HepG2 (cell line): ENCODE data around the gene DUS1L. TPM values are rescaled to one million over a fixed set of nuclear protein-coding genes. Genes with fewer than 3 reads are reported as not detected.

Experiments used
- ATRX ChIP-seq: sonication (generic); formaldehyde crosslinking; IDR thresholded peaks from 2 replicates; pipeline ENCODE4 v1.4.0; 2020; ENCODE audit warnings: missing genetic modification reagents, borderline replicate concordance
- CHCHD3 ChIP-seq: sonication (generic); formaldehyde crosslinking; IDR thresholded peaks from 2 replicates; pipeline ENCODE4 v1.8.0; 2022; ENCODE audit warnings: mild to moderate bottlenecking, missing genetic modification reagents, moderate library complexity
- KAT2B ChIP-seq: fragments of 150-350 bp; IDR thresholded peaks from 2 replicates; pipeline ENCODE4 v1.6.1; 2014; ENCODE audit warnings: low read depth, low read length, borderline replicate concordance
- KDM4B ChIP-seq: sonication (generic); formaldehyde crosslinking; IDR thresholded peaks from 2 replicates; pipeline ENCODE4 v1.4.0; 2020; ENCODE audit warnings: missing genetic modification reagents
- LBX2 ChIP-seq: sonication (generic); formaldehyde crosslinking; IDR thresholded peaks from 2 replicates; pipeline ENCODE4 v1.5.0; 2020; ENCODE audit warnings: missing genetic modification reagents, mild to moderate bottlenecking, borderline replicate concordance
- MNT ChIP-seq: fragments of 450-650 bp; IDR thresholded peaks from 2 replicates; pipeline ENCODE4 v1.6.1; 2016
- NCOA2 ChIP-seq: sonication (generic); formaldehyde crosslinking; IDR thresholded peaks from 2 replicates; pipeline ENCODE4 v1.8.0; 2022; ENCODE audit warnings: inconsistent platforms
- PCBP1 ChIP-seq: fragments of 200-400 bp; formaldehyde crosslinking; IDR thresholded peaks from 2 replicates; pipeline ENCODE4 v1.6.1; 2017; ENCODE audit warnings: mild to moderate bottlenecking, low read depth, low read length, borderline replicate concordance
- RXRA ChIP-seq: sonication (generic); formaldehyde crosslinking; IDR thresholded peaks from 2 replicates; pipeline ENCODE4 v1.5.1; 2020; ENCODE audit warnings: missing genetic modification reagents
- TBX2 ChIP-seq: sonication (generic); formaldehyde crosslinking; IDR thresholded peaks from 2 replicates; pipeline ENCODE4 v1.5.0; 2020; ENCODE audit warnings: missing genetic modification reagents, mild to moderate bottlenecking, borderline replicate concordance
- TCF12 ChIP-seq, 2 experiments: fragments of 450-650 bp in 1 of 2; sonication (generic) in 1 of 2; formaldehyde crosslinking in 1 of 2; IDR thresholded peaks; 2 replicates each; pipeline versions ENCODE4 v1.6.1 to v1.8.0; 2017 to 2022; ENCODE audit warnings: antibody characterized with exemption in 1 of 2, mild to moderate bottlenecking in 1 of 2, missing genetic modification reagents in 1 of 2, moderate library complexity in 1 of 2
- THAP11 ChIP-seq: IDR thresholded peaks from 2 replicates; pipeline ENCODE4 v1.6.1; 2016; ENCODE audit warnings: missing biosample characterization, missing genetic modification reagents
- THAP7 ChIP-seq: sonication (generic); formaldehyde crosslinking; IDR thresholded peaks from 2 replicates; pipeline ENCODE4 v1.8.1; 2023; ENCODE audit warnings: mild to moderate bottlenecking, missing genetic modification reagents
- THRA ChIP-seq: sonication (generic); formaldehyde crosslinking; IDR thresholded peaks from 2 replicates; pipeline ENCODE4 v1.4.0; 2020; ENCODE audit warnings: missing genetic modification reagents, borderline replicate concordance
- U2AF1 ChIP-seq: fragments of 200-400 bp; formaldehyde crosslinking; optimal IDR thresholded peaks from 2 replicates; pipeline ENCODE3; 2017; ENCODE audit warnings: mild to moderate bottlenecking, low read depth, low read length
- YY1 ChIP-seq: IDR thresholded peaks from 2 replicates; pipeline ENCODE4 v1.6.1; 2011; ENCODE audit warnings: low read length, low read depth, moderate library complexity, mild to moderate bottlenecking; ENCODE audit not compliant: insufficient read depth, insufficient replicate concordance
- ZNF550 ChIP-seq: sonication (generic); formaldehyde crosslinking; IDR thresholded peaks from 2 replicates; pipeline ENCODE4 v1.4.0; 2020; ENCODE audit warnings: mild to moderate bottlenecking, missing genetic modification reagents, borderline replicate concordance
- ZNF614 ChIP-seq: IDR thresholded peaks from 2 replicates; pipeline ENCODE4 v1.6.1; 2018; ENCODE audit warnings: missing biosample characterization, missing genetic modification reagents, inconsistent platforms, borderline replicate concordance
- ZNF746 ChIP-seq: sonication (generic); formaldehyde crosslinking; IDR thresholded peaks from 2 replicates; pipeline ENCODE4 v1.8.0; 2022; ENCODE audit warnings: mild to moderate bottlenecking, missing genetic modification reagents
- polyA plus RNA-seq, 8 experiments: library from polyadenylated mRNA; depleted of rRNA in 3 of 8; stranded (reverse) in 7 of 8; unstranded in 1 of 8; fragments of >200 nt; fragmentation: Illumina TruSeq in 4 of 8; extraction: Trizol in 4 of 8; gene quantifications; 2 replicates each; pipeline versions ENCODE4 v1.2.1 to v1.2.3, GENCODE V29; 2011 to 2016; ENCODE audit warnings: low read depth in 4 of 8, missing spikeins in 1 of 8, mixed read lengths in 1 of 8; ENCODE audit not compliant: insufficient read depth in 1 of 8
- total RNA-seq, 5 experiments: library from RNA; depleted of rRNA; stranded (reverse); fragments of >200 nt; fragmentation: Illumina TruSeq; extraction: Trizol; gene quantifications; 2 replicates each; pipeline ENCODE4 v1.2.3, GENCODE V29; 2016; ENCODE audit warnings: low read depth in 1 of 5
- TF ChIP-seq, protein P1 (sequence below): sonication (generic); formaldehyde crosslinking; IDR thresholded peaks from 2 replicates; pipeline ENCODE4 v1.4.0; 2020; ENCODE audit warnings: missing genetic modification reagents, borderline replicate concordance
- TF ChIP-seq, protein P2 (sequence below): sonication (generic); IDR thresholded peaks from 2 replicates; pipeline ENCODE4 v1.6.1; 2016; ENCODE audit warnings: low read depth, borderline replicate concordance

The DUS1L gene
- total and polyA plus RNA-seq, 2 of the 13 experiments (the other 11 are each of a cell fraction or from before 2014, with no cell fraction given), result 81.0 to 109 TPM

- peak; percentile 79 for TF ChIP-seq TBX2 (CRISPR knock-in tag)
- TF ChIP-seq PCBP1, result peak; percentile 40
- TF ChIP-seq ZNF746 (CRISPR knock-in tag), result peak; percentile 97
- TF ChIP-seq CHCHD3 (CRISPR knock-in tag), result no peak
- peak; percentile 77 for TF ChIP-seq LBX2 (CRISPR knock-in tag)
- TF ChIP-seq TCF12 (IDR thresholded peaks at IDR 0.05), result no peak
- TF ChIP-seq TCF12 (CRISPR knock-in tag; IDR thresholded peaks at IDR 0.05), result peak; percentile 40; the same call in 1 of the 2 replicates
- 0 out of 2 replicates have a peak, but pooled peaks have one; percentile 16 for TF ChIP-seq KDM4B
- no peak for TF ChIP-seq KAT2B
- TF ChIP-seq, protein P1, sequence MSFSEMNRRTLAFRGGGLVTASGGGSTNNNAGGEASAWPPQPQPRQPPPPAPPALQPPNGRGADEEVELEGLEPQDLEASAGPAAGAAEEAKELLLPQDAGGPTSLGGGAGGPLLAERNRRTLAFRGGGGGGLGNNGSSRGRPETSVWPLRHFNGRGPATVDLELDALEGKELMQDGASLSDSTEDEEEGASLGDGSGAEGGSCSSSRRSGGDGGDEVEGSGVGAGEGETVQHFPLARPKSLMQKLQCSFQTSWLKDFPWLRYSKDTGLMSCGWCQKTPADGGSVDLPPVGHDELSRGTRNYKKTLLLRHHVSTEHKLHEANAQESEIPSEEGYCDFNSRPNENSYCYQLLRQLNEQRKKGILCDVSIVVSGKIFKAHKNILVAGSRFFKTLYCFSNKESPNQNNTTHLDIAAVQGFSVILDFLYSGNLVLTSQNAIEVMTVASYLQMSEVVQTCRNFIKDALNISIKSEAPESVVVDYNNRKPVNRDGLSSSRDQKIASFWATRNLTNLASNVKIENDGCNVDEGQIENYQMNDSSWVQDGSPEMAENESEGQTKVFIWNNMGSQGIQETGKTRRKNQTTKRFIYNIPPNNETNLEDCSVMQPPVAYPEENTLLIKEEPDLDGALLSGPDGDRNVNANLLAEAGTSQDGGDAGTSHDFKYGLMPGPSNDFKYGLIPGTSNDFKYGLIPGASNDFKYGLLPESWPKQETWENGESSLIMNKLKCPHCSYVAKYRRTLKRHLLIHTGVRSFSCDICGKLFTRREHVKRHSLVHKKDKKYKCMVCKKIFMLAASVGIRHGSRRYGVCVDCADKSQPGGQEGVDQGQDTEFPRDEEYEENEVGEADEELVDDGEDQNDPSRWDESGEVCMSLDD (CRISPR knock-in tag), result peak; percentile 52; the same call in 1 of the 2 replicates
- TF ChIP-seq U2AF1, result peak; percentile 56
- TF ChIP-seq NCOA2 (CRISPR knock-in tag), result peak; percentile 88
- TF ChIP-seq ATRX (CRISPR knock-in tag), result no peak
- TF ChIP-seq ZNF550 (CRISPR knock-in tag), result 0 out of 2 replicates have a peak, but pooled peaks have one; percentile 38
- TF ChIP-seq, protein P2, sequence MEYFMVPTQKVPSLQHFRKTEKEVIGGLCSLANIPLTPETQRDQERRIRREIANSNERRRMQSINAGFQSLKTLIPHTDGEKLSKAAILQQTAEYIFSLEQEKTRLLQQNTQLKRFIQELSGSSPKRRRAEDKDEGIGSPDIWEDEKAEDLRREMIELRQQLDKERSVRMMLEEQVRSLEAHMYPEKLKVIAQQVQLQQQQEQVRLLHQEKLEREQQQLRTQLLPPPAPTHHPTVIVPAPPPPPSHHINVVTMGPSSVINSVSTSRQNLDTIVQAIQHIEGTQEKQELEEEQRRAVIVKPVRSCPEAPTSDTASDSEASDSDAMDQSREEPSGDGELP, result peak; percentile 68; the same call in 1 of the 2 replicates
- TF ChIP-seq THAP11 (CRISPR knock-in tag), result 0 out of 2 replicates have a peak, but pooled peaks have one; percentile 28
- peak; percentile 95; the same call in 1 of the 2 replicates for TF ChIP-seq RXRA (CRISPR knock-in tag)
- no peak for TF ChIP-seq MNT
- TF ChIP-seq THAP7 (CRISPR knock-in tag), result peak; percentile 30; the same call in 1 of the 2 replicates
- TF ChIP-seq YY1, result peak; percentile 46
- TF ChIP-seq THRA (CRISPR knock-in tag), result peak; percentile 77; the same call in 1 of the 2 replicates
- TF ChIP-seq ZNF614 (CRISPR knock-in tag), result no peak
Observed at GRCh38 chr17:82015311-82015971, 50.2 kb downstream of the DUS1L start (continued).
